8988T (cell line): ENCODE data around the gene LRMDA.

Experiments used
- DNase-seq: peaks from one replicate; pipeline ENCODE4 v3.0.0; 2011

LRMDA gene

DNA sequence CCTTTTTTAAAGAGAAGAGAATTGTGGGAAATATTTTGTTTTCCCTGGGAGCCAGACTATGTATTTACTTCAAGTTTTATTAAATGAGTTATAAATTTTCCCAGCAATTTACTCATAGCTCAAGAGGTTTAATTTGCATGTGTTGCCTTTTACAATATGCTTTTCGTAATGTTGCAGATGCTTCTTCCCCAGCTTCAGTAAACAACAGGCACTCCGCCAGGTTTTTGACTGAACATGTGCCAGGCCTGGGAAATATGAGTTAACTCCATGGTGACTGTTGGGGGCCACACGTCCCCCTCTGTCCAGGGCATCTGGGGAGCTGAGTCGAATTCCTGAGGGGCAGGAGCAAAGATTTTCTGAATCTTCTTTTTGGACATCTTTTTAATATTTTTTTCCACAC, 545.7 kb downstream of the LRMDA start:
- DNase-seq, result no peak

DNA sequence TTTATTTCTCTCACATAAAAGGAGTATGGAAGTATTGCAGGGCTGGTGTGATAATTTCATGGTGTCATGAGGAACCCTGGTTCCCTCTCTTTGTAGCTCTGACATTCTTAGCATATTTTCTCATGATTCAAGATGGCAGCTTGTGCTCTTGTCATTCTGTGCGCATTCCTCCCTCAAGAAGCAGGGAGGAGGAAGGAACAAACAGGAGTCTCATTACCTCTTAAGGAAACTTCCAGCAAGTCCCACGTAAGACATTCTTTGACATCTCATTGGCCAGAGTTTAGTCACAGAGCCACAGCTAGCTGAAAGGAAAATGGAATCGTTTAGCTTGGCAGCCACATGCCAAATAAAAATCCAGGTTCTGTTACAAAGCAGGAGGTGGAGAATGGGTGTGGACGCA, 546.8 kb downstream of the LRMDA start:
- no peak for DNase-seq

DNA sequence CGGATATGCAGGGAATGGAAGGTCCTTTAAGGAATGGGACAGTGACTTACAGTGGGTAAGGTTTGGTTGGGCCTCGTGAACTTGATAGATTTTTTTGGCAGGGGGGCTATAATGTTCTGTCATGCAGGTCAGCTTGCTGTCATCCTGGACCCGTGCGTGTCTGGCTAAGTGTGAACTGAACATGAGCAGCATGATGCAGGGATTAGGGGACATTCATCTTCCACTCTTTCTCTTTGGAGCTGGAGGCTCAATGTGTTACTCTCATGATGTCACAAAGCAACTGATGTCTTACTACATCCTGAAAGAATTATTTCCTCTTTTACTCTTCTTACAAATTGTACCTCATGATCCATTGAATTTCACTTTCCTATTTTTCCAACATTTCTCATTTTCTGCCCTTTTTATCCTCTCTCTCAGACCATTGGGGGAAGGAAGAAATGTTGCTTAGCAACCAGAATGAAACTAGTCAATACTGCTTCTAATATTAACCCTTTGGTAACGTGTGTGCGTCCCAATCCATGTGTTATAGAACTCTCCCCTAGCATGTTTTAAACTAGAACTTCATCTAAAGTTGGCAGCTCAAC, 549.1 kb downstream of the LRMDA start:
- DNase-seq, result no peak

DNA sequence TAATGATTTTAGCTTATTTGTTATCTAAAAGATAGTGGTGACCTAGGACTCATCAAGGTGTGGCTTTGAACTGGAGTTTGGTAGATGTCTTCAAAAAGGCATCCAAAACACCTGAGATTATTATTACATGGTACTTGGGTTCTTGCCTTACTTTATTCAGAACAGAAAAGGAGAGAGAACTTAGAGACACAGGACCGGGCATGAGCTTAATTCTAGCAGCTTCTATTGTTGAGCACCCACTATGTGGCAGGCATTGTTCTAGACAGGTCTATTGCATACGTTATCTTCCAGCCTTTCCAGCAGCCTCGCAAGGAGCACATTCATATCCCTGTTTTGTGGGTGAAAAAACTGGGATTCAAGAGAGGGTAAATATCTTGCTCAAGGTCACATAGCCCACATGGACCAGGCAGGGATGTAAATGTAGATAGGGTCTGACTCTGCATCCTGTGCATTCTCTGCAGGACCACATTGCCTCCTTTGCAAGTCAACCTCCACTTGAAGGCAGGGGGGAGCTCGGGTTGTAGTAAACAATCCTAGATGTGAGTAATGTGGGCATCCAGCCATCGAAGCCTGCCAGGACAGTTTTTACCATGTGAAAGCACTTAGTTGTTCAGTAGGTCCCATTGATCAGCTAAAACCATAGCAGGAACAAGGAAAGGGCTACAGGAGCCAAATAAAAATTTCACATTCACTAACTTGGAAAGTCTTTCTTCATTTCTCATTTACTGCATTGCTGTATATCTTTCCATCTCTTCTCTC, 551.4 kb downstream of the LRMDA start:
- DNase-seq, result no peak

DNA sequence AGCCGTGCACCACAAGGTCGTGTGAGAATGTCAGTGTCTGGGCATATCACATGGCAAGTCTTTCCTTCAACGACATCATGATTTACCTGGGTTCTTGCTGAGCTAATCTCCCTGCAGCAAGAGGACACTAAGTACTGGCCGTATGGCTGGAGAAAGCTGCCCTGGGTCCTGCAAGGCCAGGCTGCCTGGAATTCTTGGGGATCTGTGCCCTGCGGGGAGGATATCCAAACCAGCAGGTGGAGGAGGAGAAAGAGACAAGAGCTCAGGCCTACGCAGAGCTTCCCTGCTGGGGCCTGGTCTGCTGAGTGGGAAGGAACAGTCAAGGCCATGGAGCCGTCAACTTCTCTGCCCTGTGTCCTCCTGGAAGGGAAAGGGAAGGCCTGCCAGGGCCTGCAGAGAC, 552.6 kb downstream of the LRMDA start:
- DNase-seq, result no peak

DNA sequence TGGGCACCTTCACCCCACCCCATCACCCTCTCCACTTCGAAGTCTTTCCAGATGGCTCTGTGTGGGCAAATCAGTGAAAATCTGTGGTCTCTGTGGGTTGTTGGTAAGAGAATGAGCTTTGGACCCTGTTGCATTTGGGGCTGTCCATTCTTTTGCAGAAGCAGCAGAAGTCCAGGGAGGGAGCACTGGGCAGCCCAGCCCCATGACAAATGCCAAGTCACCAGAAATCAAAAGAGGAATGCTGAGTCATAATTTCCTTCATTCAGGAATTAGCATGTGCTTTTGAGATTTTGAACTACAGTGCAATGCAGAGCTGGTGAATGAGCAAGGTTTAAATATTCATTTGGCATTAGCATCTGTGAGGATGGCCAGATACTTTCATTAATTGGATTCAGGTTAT, 556.2 kb downstream of the LRMDA start:
- DNase-seq, result no peak

DNA sequence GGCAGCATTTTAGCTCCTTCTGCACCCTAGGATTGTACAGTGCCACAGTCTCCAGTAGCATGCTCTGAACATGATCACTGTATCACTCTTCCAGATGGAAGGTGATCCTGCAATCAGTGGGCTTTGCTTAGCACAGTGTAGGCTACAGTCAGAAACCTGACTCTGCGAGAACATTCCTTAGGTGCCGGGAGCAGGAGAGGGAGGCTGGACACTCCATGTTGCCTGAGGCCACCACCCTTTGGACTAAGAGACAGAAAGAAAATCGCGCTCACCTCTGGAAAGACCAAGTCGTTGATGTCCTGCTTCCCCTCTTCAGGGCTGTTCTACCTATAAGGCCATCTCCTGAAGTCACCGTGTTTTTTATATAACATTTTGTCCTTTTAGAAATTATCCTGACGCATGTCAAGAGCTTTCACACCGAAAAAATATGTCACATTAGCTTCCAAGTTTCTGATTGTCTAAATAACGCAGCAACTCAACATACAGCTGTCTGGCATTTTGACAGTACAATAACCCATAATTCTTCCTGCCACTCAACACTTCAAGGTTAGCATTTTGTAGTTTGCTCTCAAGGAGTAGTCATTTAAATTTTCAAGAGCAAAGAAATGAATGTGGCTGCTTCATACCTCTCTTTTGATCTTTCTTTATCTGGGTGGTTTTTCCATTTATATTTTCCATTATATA, 563.1 kb downstream of the LRMDA start:
- DNase-seq, result no peak

DNA sequence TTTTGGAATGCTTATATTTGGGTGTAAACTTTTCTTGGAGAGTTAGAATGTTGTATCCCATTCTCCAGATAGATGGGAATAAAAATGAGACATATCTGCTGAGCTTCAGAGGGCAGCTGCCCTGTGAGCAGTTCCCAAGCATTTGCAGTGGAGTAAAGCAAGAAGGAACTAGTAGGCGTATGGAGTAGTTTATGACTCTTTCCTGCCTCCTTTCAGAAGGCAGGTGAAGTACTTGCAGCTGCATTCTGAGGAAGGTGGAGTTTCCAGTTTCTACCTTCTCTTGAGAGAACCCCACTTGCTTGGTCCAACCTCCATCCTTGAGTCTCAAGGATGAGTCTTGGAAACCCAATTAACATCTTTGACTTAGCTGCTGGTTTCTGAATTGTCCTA, 563.6 kb downstream of the LRMDA start:
- DNase-seq, result no peak

DNA sequence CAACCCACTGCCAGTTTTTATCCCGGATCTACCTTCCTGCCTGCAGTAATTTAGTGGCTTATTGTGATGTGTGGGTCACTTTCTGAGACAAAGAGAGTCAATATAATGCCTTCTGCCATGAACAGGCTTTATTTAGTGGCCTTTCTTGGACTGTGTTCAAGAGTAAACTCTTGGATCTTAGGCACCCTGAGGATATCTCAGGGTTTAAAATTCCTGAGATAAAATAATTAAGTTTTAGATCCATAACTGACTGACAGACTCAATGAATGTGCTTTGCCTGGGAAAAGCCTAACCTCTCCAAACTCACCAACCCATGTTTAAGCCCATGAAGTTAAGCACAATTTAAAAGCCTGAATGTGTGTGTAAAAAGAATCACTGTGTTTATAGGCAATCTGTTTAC, 564.3 kb downstream of the LRMDA start:
- DNase-seq, result no peak

DNA sequence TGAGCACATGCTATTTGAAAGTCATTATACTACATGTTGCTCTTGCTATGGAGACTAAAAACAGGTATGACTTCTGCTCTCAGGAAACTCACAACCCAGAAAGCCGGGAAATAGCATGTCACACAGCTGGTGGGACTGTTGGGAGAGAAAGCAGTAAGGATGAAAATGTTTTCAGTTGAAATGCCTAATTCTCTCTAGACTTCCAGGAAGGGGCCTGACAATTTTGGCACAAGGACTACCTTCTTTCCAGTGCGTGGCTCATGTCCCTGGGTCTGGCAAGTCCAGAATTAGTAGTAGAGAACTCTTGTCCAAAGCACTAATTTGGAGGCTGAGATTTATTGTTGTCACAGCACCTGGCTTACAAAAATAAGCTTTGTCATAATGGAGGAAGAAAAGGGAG, 567.6 kb downstream of the LRMDA start:
- no peak for DNase-seq

DNA sequence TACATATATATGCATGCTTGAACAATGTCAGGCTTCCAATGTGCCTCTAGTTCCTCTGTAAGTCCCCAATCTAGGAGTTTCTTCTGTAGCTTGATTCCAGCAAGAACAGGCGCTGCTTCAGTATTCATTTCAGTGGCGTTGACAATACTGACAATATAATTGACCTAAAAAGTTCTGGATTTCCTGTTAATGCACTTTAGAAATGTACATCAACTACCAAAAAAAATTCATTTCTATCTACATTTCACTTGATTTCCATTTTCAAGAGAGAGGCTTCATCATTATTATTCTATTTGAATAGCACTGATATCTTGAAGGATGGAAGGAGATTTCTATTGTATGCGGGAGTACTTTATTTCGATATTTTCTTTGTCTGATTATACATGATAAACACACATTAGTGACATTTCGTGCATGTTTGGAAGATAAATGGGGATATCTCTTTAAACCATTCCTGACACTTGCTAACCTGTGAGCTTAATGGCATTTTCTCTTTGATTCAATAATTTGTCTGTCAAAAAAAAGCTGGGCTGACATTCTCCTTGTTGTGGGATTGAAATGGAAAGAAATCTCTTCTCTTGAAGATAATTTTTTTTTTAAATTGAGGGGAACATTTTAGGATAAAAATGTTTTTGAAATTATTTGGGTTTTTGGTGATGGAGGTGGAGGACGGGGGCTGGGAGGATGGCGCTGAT, 568.2 kb downstream of the LRMDA start:
- DNase-seq, result no peak

DNA sequence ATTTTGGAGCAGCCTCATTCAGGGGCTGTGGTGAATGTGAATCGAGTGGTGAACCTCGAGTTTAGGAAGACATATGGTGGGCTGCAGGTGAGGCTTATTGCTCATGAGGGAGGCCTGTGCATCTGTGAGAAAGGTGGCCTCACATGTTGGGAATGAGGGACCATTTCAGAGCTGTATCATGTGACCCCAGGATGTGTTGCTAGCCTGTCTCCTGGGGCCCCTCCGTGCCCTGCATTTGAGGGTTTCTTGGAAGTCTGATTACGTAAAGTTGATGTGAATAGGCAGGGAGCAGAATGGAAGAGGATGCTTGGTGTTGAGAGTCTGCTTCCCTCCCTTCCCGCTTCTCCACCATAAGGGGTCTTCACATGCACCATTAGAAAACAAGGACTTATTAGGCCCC, 569.1 kb downstream of the LRMDA start:
- DNase-seq, result no peak

DNA sequence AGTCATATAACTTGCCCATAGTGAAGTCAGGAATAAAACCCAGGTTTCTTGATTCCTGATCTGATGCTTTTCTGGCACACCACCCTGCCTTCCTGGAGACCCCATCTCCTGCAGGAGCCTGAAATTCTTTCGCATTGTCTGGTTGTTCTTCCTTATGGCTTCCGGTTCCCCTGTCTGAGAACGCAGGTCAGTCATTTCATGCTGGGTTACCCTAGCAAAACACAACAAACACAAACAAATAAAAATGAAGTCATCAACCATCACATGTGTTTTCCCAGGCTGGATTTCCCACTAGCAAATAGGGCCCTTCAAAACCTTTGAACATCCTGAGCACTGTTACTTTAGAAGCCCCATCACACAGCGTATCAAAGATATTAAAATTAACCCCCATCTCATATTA, 569.6 kb downstream of the LRMDA start:
- no peak for DNase-seq

DNA sequence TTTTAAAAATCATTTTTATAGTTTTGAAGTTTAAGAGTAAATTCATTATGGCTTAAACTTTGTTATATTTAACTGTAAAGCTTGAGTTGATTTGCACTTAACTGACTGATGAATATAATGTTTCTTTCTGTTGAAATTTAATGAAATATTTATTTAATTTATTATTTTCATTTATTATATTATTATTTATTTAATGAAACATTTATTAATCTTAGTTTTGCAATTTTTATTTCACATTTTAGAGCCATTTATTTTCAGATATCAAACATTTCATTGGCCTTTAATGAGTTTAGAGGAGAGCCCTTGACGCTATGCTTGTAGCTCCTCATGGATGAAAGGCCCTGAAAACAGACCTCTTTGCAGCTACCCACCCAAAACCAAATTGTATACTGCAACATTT, 570.0 kb downstream of the LRMDA start:
- no peak for DNase-seq

DNA sequence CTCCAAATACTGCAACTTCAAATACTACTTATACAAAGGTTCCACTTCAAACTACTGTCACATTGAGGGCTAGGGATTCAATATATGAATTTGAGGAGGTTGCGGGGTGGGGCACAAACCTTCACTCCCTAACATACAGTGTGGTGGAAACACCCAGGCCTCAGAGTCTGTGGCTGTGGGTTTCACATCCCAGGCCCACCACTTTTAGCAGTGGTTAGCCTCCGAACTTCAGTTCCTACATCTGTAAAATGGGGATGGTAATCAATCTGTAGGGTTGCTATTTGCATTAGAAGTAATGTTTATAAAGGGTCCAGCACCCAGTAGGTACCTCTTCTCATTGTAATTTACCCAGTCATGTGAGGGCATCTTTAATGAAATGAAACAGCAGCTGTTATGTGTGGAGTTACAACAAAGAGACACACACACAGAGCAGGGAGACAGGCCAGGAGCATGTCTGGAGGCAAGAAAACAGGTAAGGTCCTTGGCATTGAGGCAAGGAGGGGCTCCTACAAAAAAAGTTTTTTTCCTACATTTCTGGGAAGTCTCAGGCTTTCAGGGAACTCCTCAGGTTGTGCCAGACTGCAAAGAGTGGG, 570.9 kb downstream of the LRMDA start:
- DNase-seq, result no peak

DNA sequence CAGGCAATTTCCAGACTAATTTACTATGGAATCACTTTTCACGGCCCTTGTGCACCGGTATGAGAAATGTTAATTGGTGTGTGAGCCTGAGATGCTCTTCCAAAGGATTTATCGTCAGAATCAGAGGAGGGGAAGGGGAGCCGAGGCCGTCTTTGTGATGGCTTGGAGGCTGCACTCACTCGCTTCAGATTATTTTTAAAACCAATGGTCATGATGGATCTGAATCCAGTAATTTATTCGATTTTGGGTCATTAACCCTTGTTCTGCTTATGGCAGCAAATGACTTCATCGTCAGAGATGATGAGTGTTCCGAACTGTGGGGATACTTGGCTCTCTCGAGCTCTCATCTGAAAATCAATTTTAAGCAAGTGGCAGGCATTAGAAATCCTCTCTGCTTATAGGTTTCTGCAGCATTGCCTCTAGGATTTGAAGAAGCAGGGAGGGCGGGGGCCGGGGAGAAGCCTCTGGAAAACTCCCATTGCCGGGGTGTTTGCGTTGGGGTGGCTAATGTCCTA, 576.3 kb downstream of the LRMDA start:
- DNase-seq, result no peak

DNA sequence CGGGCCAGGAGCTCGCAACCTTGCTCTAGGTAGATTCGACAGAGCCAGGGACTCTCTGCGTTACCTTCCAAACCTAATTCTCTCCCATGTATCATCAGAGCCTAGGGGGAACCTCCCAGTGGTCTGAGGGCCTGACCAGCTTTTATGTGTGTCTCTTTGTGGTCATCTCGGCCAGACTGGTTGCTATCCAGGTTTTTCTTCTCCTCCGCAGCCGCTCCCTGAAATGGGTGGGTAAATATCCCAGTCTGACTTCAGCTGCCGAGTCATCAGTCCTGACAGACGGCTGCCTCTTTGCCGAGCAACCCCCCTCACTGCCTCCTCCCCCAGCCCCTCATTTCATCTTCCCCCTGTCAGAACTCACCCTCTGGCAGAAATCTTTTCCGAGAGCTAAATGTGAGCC, 578.1 kb downstream of the LRMDA start:
- no peak for DNase-seq

DNA sequence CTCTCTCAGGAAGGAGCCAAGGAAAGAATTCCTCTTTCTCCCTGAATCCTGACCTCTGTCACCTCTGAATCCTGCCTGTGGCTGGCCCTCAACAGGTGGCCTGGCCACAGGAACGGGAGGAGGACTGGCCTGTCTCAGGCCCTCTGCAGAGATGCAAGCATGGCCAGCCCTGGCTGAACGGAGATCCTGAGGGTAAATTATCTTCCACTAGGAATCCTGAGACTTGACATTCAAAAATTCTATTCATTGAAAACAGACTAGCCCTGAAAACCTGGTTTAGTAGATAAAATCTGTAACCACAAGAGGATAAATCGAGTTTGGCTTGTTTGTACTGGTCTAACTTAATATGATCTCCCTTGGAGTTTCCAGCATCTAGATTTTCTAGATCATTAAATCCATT, 579.3 kb downstream of the LRMDA start:
- DNase-seq, result no peak

DNA sequence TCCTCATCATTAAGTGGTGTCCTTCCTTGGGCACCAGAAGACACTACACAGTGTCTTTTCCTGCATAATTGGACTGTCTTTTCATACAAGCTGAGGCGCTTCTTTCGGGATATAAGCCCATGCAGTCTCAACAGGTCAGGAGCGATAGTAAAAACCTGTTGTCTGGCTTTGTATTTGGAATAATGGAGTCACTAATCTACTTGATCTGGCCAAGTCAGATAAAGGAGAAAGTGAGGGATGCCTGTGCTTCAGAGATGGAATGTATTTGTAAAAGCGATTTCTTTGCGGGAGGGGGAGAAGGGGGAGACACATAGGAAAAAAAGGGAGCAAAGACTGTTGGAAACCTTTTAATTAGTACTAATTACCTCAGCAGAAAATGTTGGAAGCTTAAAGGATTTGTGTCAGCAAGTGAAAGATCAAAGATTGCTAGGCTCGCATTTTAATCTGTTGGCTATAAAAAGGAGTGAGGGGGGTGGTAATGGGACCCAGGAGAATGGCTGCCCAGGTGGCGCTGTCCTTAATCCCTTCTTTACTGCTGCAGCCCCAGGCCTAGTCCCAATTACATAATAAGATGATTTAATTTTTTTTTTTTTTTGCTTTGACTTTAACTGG, 581.4 kb downstream of the LRMDA start:
- DNase-seq, result no peak

DNA sequence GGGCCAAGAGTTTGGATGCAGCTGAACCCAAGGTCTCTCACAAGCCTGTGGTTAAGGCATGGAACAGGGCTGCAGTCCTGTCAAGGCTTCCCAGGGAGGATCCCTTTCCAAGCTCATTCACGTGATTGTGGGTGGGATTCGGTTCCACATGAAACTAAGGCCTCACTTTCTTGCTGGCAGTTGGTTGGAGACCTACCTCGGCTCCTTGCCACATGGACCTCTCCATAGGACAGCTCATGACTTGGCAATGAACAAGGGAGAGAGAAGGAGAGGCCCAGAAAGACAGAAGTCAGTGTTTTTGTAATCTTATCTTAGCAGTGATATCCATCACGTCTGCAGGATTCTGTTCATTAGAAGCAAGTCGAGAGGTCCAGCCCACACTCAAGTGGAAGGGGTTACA, 583.8 kb downstream of the LRMDA start:
- no peak for DNase-seq

DNA sequence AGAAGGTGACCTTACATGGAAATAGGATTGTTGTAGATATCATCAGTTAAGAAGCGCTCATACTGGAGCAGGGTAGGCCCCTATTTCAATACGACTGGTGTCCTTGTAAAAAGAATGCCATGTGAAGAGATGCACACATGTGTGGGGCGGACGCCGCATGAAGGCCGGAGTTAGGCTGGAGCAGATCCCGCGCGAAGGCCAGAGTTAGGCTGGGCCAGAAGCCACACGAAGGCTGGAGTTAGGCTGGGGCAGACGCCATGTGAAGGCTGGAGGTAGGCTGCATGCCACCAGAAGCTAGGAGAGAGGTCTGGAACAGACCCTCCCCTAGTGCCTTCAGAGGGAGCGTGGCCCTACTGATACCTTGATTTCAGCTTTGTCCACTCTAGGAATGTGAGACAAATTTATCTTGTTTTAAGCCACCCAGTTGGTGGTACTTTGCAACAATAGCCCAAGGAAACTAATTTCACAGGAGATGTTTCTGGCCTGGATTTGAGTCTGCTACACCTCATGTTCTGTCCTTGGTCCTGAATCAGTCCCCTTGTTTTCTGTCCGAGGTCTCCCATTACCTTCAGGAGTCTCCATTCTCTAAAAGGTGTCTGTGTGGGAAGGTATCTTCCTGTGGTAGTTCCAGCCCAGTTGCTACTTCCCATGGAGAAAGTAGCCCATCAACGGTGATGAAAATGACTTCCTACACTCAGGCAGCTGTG, 585.8 kb downstream of the LRMDA start:
- DNase-seq, result no peak
